NCI-H1417 treated with DMSO at 0.1 percent for 48 hours (cell line): ENCODE data around the gene ADGRL3.
A peak's percentile ranks its signal among the peaks of the same experiment; 100 is the strongest.
"Not testable (repeated sequence)": the region's sequence is repeated elsewhere in the genome, so short reads cannot be mapped to it uniquely, and the experiment has no call there.

ENCODE experiments used
- DNase-seq: peaks from one replicate; lab custom pipeline; 2025; lab: John Stamatoyannopoulos, UW

Gene ADGRL3

DNA sequence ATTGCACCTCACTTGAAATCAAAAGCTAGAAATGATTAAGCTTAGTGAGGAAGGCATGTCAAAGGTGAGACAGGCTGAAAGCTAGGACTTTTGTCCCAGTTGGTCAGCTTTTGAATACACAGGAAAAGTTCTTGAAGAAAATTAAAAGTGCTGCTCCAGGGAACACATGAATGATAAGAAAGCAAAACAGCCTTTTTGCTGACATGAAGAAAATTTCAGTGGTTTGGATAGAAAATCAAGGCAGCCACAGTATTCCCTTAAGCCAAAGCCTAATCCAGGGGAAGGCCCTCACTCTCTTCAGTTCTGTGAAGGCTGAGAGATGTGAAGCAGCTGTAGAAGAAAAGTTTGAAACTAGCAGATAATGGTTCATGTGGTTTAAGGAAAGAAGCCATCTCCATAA lies 150.8 kb downstream of the ADGRL3 start:
- no peak for DNase-seq

DNA sequence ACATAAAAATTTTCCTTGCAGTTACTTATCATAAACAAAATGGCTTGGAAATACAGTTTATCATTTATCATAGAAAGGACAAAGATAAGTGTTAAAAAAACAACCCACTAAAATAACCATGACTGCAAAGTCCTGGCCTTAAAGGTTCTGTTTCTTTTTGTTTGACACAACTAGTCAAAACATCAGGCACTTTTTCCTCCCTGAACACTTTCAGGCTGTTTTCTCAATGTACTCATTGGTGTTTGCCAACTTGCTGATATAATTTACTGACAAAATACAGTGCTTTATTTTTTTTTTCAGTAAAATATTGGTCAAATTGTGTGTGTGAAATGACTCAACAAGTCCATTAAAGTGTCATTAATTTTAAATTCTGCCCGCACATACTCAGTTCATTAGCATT lies 156.6 kb downstream of the ADGRL3 start:
- DNase-seq, result no peak

DNA sequence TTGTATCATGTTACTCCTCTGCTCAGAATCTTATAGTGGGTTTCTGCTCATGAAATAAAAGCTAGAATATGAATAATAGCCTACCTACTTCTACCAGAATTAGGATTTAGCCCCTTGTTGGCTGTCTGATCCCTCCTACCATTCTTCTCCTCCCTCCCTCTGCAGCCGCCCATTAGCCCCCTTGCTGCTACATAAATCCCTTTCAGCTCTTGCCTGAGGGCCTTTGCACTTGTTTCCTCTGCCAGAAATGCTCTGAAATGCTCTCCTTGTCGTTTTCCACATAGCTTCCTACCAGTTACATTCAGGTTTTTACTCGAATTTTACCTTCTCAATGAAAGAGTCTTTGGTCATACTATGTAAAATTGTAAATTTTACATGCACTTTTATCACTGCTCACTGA lies 159.2 kb downstream of the ADGRL3 start:
- DNase-seq, result no peak

DNA sequence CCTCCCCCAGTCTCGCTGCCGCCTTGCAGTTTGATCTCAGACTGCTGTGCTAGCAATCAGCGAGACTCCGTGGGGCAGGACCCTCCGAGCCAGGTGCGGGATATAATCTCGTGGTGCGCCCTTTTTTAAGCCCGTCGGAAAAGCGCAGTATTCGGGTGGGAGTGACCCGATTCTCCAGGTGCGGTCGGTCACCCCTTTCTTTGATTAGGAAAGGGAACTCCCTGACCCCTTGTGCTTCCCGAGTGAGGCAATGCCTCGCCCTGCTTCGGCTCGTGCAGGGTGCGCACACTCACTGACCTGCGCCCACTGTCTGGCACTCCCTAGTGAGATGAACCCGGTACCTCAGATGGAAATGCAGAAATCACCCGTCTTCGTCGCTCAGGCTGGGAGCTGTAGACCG lies 172.7 kb downstream of the ADGRL3 start:
- DNase-seq, result not testable (repeated sequence)

DNA sequence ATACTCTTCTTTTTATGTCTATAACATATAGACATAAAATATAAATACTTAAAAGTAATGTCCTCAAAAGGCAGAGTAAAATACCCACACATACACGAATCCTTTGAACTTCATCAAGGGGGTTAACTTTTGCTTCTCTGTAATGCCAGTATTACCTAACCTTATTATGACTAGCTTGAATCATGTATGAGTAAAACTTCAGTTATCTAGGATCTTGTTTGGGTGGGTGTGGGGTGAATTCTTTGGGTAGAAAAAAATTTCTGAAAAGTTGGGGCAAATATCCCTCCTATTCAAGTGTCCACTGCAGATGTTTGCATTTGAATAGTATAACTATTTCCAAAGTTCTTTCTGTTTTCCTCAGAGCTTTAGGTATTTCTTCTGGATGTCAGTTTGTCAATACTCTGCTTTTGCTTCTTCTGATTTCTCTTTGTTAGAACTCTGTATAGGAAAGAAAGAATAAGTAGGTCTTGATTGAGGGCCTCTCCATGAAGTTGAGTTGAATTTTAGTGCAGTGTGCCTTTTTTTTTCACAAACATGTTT lies 173.8 kb downstream of the ADGRL3 start:
- DNase-seq, result no peak

DNA sequence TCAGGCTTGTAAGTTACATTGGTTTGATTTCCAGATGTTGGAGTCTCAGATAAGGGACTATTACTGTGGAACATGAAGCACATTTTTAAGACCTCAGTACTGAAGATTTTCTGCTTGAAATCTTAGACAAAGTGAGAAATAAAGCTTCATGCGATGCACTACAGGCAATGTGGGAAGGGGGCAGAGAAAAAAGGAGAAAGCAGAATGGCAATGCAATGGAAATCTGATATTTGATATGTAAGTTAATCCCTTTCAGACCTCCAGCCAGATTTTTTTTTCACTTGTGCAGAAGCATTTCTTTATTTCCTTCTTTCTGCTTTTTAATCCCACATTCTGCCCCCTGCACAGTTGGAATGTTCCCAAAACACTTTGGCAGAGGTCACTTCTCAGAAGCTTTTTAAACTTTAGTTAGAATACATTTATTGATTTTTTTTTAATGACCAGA lies 174.3 kb downstream of the ADGRL3 start:
- no peak for DNase-seq

DNA sequence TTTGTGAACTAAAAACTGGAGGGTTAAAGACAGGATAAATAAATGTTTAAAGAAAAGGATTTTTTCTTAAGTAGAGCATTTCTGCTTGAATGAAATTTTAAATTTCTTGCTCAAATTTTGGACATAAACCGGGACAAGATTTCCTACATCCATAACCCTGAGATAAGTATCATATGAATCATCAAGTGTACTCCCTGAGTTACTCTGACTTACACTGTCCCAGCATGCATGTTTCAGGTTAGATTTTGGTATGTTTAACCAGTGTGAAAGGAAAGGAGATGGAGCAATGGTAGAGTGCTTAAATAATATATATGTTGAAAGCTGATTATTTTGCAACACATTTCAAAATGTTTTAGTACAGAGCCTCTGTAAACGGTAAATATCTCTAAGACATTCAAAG lies 175.2 kb downstream of the ADGRL3 start:
- DNase-seq, result no peak

DNA sequence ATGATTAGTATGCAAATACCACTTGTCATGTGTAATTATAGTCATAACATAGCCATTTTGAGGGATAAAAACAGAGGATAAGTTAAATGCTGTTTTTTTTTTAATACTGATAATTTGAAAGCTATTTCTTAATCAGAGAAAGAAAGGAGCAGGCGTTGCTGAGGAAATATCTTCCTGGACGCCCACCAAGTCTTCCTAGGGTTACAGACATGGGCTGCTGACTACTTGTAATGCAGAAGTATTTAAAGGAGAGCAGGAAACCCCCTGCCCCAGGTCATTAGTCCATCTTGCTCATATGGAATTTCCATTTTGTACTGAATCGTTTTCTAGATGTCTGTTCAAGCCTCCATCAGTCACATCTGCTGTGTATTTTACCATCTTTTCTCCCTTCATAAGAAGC lies 176.2 kb downstream of the ADGRL3 start:
- DNase-seq, result no peak

DNA sequence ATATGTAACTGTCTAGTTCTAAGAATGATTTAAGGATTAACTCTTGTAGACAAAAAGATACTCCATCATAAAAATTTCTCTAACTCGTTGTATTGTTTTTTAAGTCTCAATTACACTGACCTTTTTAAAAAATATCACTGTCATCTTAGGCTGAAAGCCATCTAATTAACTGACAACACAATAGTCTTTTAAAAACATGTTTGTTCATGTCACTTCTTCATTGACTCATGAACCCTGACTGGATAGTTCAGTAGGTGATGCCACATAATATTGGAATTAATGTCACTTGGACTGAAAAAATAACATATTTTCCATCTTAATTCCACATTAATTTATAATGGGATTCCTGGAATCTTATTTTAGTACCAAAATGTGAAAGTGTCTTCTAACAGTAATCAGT lies 179.3 kb downstream of the ADGRL3 start:
- DNase-seq, result no peak

DNA sequence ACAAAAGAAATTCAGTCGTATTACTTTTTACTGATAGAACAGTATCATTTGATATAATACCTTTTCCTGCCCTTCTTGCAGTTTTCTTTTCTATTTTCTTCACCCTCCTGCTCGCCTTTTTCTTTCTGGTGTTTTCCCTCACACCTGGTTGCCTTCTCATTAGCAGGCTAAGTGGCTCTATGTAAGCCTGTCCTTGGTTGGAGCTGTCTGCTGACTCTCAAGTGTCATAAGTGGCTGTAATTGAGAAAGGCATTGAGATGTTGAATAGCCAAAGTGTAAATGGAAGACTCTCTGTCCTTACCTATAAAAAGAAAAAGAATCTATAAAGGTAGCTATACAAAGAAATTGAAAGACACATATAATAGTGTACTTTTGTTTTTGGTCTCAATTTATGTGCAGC lies 180.7 kb downstream of the ADGRL3 start:
- peak; percentile 24 for DNase-seq

DNA sequence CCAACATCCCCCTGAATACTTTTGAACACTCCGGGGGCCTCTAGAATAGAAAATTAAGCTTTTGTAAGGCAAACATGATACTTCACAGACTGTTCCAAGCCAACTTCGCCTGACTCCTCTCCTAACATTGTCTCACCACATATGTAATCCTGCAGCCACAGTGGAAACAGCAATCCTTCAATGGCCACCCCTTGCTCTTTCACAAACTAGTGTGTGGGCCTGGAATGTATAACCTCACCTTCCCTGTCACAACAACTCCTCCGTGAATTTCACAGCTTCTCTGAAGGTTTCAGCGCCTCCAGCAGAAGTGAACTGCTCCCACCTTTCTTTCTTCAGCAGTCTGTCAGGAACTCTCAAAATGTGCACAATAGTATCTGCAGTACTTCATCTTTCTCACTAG lies 185.1 kb downstream of the ADGRL3 start:
- no peak for DNase-seq

DNA sequence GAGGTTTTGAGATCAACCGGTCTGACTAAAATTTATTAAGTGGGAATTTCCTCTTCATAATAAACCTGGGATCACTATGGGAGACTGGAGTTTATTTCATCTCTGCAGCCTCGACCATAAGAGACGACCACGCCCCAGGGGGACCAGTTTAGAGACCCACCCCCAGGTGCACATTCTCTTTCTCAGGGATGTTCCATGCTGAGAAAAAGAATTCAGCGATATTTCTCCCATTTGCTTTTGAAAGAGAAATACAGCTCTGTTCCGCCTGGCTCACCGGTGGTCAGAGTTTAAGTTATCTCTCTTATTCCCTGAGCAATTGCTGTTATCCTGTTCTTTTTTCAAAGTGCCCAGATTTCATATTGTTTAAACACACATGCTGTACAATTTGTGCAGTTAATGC lies 187.2 kb downstream of the ADGRL3 start:
- DNase-seq, result not testable (repeated sequence)

DNA sequence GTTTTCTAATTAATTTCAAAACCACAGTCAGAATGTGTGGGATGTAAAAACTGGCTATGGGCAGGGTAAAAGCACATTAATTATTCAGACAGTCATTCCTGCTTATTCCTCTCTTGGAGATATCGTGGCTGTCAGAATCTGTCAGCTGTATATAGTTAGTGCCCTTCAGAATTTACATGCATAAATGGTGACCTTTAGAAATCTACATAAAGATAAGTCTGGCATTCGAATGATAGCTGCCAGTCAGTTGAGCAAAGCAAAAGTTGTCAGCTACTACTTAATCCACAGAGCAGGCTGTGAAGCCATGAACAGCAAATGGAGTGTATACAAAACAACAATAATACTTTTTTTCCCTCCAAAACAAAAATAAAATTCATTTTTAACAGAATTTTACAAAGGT lies 189.5 kb downstream of the ADGRL3 start:
- no peak for DNase-seq

DNA sequence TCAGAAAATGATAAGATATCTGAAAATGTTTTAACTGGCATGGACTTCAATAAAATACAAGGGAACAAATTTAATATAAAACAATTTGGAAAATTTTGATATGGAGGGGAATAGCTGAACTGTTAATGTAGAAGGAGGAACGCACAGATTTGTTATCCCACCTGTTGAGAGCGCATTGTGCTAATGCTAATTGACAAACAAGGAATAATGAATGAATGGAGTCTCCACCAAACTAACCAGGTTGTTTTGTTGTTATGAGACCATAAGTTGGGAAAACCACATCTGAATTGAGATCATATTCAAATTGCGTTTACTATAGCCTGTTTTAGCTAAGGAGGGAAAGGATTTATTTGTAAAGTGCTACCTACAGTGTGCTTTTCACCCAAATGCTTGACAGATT lies 195.6 kb downstream of the ADGRL3 start:
- no peak for DNase-seq

DNA sequence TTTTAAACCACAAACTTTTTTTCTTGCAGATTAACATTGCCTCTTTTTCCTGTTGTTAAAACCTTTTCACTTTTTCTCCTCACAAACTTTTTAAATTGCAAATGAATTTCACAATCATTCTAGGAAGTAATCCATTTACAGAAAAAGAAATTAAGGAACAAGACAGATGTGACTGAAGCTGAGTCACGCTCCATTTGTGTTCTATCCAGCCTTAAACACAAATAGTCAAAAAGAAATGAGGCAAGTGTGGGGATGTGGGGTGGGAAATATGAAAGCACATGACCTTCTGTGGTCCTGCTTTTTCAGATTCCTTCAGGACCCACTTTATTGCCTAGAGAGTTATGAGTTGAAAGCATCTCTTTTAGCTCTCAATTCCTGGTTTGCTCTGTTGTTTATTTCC lies 197.0 kb downstream of the ADGRL3 start:
- no peak for DNase-seq

DNA sequence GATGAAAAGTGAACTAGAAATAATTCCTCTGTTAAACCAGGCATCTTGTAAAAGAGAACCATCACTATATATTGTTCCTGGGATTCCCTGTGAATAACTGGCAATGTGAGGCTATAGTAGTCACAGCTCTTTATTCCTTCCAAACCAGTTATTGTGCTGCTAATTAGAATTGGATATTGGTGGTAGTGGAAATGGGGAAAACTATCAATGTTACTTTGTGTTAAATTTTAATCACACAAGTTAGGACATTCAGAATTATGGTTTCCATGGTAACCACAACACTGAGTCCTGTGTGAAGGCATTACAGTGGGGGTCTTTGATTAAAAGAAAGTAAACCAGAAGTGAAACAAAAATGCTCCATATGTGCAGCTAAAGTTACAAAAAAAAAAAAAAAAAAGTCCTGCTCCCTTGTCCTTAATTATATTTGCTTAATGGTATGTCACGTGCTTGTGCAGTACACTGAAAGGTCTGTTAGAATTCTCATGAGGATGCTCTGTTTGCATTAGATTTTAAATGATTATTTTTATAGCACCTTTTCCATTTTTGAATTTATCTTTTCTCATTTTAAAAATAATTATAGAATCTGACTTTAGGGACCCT lies 200.4 kb downstream of the ADGRL3 start:
- no peak for DNase-seq

DNA sequence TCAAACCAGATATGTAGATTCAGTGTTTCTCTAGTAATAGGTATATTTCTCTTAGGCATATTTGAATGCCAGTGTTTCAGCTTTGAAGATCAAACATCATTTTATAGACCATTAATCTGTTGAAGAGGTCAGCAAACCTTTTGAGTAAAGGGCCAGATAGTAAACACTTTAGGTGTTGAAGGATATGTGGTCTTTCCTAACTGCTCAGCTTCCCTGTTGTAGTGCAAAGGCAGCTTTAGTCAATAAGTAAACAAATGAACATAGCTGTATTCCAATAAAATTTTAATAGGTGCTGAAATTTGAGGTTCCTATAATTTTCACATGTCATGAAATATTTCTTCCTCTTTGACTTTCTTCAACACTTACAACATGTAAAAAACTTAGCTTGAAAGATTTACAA lies 201.6 kb downstream of the ADGRL3 start:
- no peak for DNase-seq

DNA sequence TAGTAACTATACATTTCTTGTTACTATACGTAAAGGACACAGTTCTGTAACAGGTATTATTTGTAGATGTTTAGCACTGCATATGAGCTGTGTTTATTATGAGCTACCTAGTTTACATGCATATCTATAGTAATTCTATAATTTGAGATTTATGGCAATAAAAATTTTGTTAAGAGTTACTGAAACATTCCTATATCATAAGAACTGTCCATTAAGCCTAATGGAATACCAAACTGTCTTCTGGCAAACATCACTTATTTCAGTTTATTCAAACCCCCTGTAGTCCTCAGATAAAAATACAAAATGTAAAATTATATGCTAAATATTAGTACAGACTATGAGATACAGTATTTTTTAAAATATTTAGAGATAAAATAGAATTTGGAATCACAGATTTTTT lies 205.2 kb downstream of the ADGRL3 start:
- DNase-seq, result no peak

DNA sequence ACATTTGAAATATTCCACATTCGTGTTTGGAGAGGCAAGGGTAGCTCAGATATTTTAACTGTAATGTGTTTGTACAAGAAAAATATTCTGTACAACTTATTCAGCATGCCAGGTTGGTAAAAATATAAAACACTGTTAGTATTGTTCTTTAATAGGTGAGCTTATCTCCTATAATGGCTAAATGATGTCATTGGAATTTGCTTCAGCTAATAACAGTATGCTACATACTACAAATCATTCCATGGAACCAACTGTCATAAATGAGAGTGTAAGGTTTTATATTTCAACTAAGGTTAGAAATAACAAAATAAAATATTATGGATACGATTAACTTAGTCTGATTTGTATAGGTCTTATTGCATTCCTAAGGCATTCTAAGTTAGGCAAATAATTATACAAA lies 206.6 kb downstream of the ADGRL3 start:
- no peak for DNase-seq

DNA sequence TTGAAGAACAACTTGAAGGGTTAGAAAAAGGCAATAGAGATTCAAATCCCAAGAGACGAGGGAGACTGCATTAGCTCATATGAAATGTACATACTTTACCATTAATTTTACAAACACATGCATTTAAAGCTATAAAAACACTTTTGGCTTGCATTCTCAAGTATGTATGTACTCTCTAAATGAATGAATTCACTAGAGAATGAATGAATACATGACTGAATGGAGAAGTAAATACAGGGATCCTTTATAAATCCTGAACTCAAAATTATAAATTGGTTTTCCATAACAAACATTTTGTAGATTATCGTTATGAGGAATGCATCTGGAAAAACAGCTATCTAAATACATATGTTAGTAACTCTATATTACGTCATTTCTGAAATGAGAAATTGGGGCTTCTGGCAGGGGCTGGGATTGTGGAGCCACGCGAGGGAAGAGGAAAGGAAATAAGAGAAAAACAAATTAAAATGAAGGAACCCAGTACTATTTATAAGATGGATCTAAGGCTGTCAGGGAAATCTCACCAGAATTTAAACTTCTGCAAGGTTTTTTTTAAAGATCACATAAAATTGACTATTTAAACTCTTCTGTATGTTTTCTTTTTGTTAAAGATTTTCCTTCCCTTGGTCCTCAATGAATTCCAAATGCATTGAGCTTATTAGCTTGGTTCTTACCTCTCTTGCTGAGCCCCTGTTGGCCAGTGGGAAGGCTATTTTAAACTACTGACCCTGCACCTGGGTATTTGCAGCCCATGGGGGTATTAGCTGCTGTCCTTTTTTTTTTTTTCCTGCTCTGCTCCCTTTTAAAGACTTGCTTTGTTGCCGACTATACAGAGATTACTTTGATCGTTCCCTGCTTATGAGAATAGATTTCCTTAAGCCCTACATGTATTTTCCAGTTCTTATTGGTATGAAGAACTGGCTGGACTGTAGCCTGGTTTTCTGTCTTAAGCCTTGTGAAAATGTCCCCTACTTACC lies 207.8 kb downstream of the ADGRL3 start:
- DNase-seq, result no peak

DNA sequence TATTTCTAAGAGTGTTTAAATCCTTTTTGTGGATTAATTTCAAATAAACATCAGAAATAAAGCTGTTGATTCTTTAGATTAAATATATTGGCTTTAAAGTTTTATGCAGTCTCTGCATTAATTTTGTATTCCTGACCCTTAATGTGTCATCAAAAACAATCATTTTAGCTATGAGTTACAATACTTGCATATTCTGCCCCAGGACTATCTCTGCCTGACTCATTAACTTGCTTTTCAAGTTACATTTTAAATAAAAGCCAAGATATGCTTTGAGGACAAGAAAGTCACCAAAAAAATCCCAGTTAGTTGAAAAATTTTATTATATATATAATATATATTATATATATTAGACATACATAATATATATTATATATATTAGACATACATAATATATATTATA lies 208.7 kb downstream of the ADGRL3 start:
- DNase-seq, result no peak

DNA sequence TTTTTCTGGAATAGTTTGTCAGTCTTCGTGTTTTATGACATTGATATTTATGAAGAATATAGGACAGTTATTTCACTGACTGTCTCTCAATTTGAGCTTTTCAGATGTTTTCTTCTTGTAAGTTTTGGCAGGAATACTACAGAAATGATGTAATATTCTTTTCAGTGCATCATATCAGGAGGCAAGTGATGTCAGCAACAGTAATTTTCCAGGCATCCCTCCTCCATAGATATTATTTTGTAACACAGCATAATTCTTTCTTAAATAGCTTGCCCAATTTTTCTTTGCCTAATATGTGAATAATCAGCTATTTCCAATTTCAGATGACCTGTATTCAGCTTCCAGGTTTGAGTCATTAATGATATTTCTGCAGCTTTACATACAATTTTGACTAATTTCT lies 211.1 kb downstream of the ADGRL3 start:
- DNase-seq, result no peak

DNA sequence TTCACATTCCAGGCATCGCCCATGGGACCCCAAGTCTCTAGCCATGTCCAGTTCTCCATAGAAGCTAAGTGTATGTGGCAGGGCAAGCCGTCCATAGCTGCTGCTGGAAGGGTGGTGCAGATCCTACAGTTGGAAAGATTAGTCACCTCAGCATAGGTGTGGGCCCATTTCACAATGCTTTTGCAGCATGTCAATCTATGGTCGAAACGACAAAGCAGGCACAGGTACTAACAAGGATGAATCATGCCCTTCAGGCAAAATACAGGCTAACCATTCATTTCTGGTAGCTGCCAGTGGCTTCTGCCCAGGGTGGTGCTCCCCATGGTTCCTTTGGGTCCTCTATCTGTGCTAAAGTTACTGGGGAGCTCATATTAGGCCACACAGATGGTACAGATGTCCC lies 225.2 kb downstream of the ADGRL3 start:
- DNase-seq, result no peak
